ENCODE results near the gene RHOF.

The RHOF gene

GRCh38 chr12:121793440-121793837, at the start of gene RHOF:
RHOF (minus strand) TSS chr12:121793688; CDS start chr12:121793633, 55 bp downstream.
- no peak for DNase-seq

GRCh38 chr12:121839993-121840761, 46.7 kb upstream of the RHOF start:
- DNase-seq: no peak

- DNase-seq: peak; percentile 99
Measured at GRCh38 chr12:121839106-121839992, 45.9 kb upstream of the RHOF start.

GRCh38 chr12:121838126-121838525, 44.6 kb upstream of the RHOF start:
- no peak for DNase-seq

- no peak for DNase-seq
Measured at GRCh38 chr12:121837680-121838079, 44.2 kb upstream of the RHOF start.

- DNase-seq: no peak
Measured at GRCh38 chr12:121831571-121832245, 38.2 kb upstream of the RHOF start.

GRCh38 chr12:121830588-121831265, 37.2 kb upstream of the RHOF start:
- DNase-seq: no peak

- no peak for DNase-seq
Measured at GRCh38 chr12:121830134-121830533, 36.6 kb upstream of the RHOF start.

- peak; percentile 6 for DNase-seq
Measured at GRCh38 chr12:121829250-121829918, 35.9 kb upstream of the RHOF start.

GRCh38 chr12:121828826-121829225, 35.3 kb upstream of the RHOF start:
- DNase-seq: no peak

- no peak for DNase-seq
Measured at GRCh38 chr12:121828306-121828705, 34.8 kb upstream of the RHOF start.

GRCh38 chr12:121827351-121828099, 34.0 kb upstream of the RHOF start:
- DNase-seq: no peak

- no peak for DNase-seq
Measured at GRCh38 chr12:121826318-121827150, 33.0 kb upstream of the RHOF start.

GRCh38 chr12:121825041-121825523, 31.6 kb upstream of the RHOF start:
- no peak for DNase-seq

- DNase-seq: no peak
Measured at GRCh38 chr12:121823727-121824115, 30.2 kb upstream of the RHOF start.

- no peak for DNase-seq
Measured at GRCh38 chr12:121823101-121823726, 29.7 kb upstream of the RHOF start.

- no peak for DNase-seq
Measured at GRCh38 chr12:121822393-121823100, 29.1 kb upstream of the RHOF start.

GRCh38 chr12:121820056-121820455, 26.6 kb upstream of the RHOF start:
- DNase-seq: no peak

Data from NCI-H774 (cell line).